GM18502 (cell line): Measurements from ENCODE around the gene ZNF620.
"Not testable (repeated sequence)": the region's sequence is repeated elsewhere in the genome, so short reads cannot be mapped to it uniquely, and the experiment has no call there.

Experiments
- ATAC-seq: cut with Tn5 transposase; IDR thresholded peaks from one replicate; pipeline ENCODE4 v1.9.1; 2021; ENCODE audit warnings: mild to moderate bottlenecking; ENCODE audit not compliant: unreplicated experiment, poor library complexity

The ZNF620 gene

GRCh38 chr3:40505599-40506462 is at the start of gene ZNF620:
Gene ZNF620 (plus strand): TSS chr3:40506039. CDS start chr3:40506353, 314 bp downstream.
- peak; percentile 85 for ATAC-seq

GRCh38 chr3:40456279-40456939 is 49.4 kb upstream of the ZNF620 start:
- ATAC-seq, result no peak

- peak; percentile 68 for ATAC-seq
These were observed 48.7 kb upstream of the ZNF620 start, which contains the start of gene RPL14 for GRCh38 chr3:40456940-40457823. Gene RPL14 (plus strand): TSS chr3:40457339. CDS start chr3:40457472, 133 bp downstream.

- no peak for ATAC-seq
These were observed 47.4 kb upstream of the ZNF620 start for GRCh38 chr3:40458473-40458872.

- ATAC-seq, result not testable (repeated sequence)
These were observed 45.4 kb upstream of the ZNF620 start for GRCh38 chr3:40460481-40460880.

GRCh38 chr3:40461161-40461560 is 44.7 kb upstream of the ZNF620 start:
- no peak for ATAC-seq

- not testable (repeated sequence) for ATAC-seq
These were observed 43.0 kb upstream of the ZNF620 start for GRCh38 chr3:40462838-40463237.

- no peak for ATAC-seq
These were observed 42.3 kb upstream of the ZNF620 start for GRCh38 chr3:40463579-40463978.

- no peak for ATAC-seq
These were observed 41.3 kb upstream of the ZNF620 start for GRCh38 chr3:40464339-40465110.

- ATAC-seq, result no peak
These were observed 40.8 kb upstream of the ZNF620 start for GRCh38 chr3:40465111-40465407.

- ATAC-seq, result no peak
These were observed 40.4 kb upstream of the ZNF620 start for GRCh38 chr3:40465456-40465855.

GRCh38 chr3:40468018-40468417 is 37.8 kb upstream of the ZNF620 start:
- ATAC-seq, result no peak

- no peak for ATAC-seq
These were observed 35.1 kb upstream of the ZNF620 start for GRCh38 chr3:40470701-40471100.

GRCh38 chr3:40476478-40477470 is 29.1 kb upstream of the ZNF620 start, which contains the start of gene ZNF619:
Gene ZNF619 (plus strand): TSS chr3:40477122. CDS start chr3:40477980, 858 bp downstream.
- ATAC-seq, result peak; percentile 85

GRCh38 chr3:40477666-40478065 is 28.2 kb upstream of the ZNF620 start:
- no peak for ATAC-seq

- no peak for ATAC-seq
These were observed 18.7 kb upstream of the ZNF620 start for GRCh38 chr3:40487172-40487571.

GRCh38 chr3:40490916-40491315 is 14.9 kb upstream of the ZNF620 start:
- no peak for ATAC-seq

GRCh38 chr3:40494698-40495097 is 11.1 kb upstream of the ZNF620 start:
- ATAC-seq, result no peak

GRCh38 chr3:40497288-40497687 is 8.6 kb upstream of the ZNF620 start:
- ATAC-seq, result no peak
